GM18508 (cell line): Measurements from ENCODE around the gene VTN.

Experiments used
- ATAC-seq: cut with Tn5 transposase; IDR thresholded peaks from one replicate; pipeline ENCODE4 v1.9.1; 2021; ENCODE audit warnings: moderate number of reproducible peaks; ENCODE audit not compliant: insufficient read depth, unreplicated experiment

The VTN gene

GRCh38 chr17:28396635-28397239 lies 26.6 kb upstream of the VTN start:
- no peak for ATAC-seq

DNA sequence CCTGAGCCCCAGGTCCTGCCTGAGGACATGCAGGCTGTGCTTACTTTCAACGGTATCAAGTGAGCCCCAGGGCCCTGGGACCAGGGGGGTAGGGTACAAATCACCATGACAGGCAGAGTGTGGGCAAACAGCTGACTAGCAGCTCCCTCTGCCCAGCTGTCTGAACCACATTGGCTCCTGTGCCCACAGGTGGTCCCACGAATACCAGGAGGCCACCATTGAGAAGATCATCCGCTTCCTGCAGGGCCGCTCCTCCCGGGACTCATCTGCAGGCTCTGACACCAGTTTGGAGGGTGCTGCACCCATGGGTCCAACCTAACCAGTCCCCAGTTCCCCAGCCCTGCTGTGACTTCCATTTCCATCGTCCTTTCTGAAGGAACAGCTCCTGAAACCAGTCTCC lies 25.9 kb upstream of the VTN start:
- ATAC-seq = no peak

GRCh38 chr17:28395426-28395825 lies 25.3 kb upstream of the VTN start:
- ATAC-seq = no peak

DNA sequence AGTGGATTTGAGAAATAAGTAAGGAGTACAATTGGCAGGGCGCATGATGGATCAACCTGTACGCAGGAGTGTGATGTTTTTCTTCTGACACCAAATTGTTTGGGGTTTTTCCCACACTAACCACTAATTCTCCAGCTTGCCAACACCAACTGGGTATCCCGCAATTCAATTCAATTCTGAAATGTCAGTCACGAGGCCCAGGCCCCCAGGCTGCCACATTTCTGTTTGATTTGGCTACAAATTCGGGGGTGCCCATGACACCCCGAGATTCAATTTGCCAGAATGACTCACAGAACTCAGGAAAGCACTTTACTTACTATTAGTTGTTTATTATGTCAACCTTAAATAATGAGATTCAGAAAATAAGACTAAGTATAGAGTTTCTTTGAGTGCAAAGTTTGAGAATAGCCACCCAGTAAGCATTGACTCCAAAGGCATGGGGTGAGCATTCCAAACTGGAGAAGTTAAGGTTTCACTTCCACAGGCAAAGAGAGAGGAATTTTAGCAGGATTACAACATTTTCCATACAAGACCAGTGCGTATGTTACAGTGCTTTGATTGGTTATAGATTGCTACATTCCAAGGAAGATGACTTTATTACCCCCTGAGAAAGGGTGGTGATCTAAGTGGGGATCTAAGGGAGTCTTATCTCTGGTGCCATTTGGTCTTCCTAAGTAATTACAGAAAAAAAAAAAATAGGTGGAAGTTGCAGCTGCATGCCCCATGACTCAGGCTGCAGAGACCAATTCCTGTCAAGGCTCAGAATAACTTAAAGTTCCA lies 24.4 kb upstream of the VTN start:
- ATAC-seq = no peak

DNA sequence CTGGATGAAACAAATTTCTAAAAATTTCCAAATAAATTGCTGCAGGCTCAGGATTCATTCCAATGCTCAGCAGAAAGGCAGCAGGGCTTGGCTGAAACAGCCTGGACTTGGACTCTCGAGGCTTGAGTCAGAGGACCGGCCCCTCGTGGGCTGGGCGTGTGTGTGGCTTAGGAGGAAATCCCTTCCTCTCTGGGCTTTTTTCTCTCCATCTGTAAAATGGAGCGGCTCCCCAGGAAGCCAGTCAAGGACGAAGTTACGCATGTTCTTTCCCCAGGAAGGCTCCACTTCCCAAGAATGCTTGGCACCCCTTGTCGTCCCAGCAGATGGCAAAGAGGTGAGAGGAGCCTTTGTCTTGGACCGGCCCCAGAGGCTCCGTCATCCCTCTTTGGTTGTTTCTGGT lies 22.4 kb upstream of the VTN start:
- no peak for ATAC-seq

DNA sequence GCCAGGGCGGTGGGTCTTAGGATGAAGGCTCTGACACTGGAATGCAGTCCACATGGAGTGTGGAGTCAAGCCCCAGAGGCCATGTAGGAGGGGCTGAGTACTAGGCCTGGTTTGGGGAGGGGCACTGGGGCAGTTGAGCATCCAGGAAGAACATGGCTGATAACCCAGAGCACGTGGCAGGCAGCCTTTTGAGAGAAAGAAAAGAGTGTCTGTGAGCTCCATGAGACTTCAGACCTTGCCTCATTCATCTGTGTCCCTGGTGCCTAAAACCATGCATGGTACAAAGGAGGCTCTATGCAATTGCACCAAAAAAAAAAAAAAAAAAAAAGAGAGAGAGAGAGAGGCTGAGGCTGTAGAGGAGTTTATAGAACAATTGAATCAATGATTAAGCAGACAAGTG lies 21.3 kb upstream of the VTN start:
- ATAC-seq = no peak

DNA sequence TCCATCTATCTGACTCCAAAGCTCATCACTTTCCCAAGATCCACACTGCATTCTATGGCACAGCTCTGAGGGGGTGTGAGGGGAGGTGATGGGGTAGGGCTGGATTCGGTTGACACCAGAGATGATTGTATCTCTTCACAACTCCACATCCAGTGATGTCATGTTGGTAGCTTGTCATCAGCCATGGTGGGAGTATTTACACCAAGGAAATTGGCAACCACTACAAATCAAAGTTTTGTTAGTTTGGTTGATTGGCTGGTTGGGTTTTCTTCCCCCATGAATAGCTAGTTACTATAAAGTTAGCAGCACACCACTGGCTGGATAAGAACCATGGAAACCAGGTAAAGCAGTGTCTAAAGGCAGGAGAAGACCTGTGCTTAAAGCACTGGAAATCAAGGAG lies 20.9 kb upstream of the VTN start:
- no peak for ATAC-seq

DNA sequence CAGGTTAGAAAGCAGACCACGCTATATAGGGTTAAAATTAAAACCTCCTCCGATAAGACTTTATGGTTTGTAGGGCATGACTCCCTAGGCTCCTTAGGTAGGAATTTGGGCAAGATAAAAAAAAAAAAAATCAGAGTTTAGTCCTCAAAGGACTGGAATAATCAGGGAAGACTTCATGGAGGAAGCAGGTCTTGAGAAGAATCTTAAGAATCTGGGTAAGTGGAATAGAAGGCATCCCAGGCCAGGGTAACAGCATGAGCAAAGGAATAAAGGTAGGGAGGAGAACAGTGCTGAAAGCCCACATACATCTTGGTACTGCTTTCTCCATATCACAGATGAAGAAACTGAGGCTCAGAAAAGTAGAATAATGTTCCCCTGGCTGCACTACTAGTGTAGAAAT lies 20.5 kb upstream of the VTN start:
- ATAC-seq = no peak

DNA sequence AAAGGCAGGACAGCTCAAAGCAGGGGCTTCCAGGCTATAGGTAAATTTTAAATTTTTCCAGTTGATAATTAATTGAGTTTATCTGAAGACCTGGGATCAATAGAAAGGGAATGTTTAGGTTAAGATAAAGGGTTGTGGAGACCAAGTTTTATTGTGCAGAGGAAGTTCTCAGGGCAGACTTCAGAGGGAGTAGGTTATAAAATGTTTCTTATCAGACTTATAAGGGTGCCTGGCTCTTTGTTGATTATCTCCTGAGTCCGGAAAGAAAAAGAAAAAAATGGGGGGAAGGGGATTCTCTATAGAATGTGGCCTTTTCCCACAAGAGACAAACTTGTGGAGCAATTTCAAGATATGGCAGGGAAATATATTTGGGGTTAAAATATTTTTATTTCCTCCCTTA lies 20.0 kb upstream of the VTN start:
- ATAC-seq = no peak

DNA sequence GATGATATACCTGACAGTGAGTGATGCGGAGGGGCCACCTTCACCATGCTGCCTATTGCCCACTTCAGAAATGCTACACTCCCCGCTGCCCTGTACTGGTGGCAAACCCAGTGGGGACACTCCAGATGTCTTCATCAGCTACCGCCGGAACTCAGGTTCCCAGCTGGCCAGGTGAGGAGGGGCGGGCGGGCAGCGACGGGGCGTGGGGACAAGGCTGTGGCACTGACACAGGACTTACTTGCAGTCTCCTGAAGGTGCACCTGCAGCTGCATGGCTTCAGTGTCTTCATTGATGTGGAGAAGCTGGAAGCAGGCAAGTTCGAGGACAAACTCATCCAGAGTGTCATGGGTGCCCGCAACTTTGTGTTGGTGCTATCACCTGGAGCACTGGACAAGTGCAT lies 18.0 kb upstream of the VTN start:
- no peak for ATAC-seq

GRCh38 chr17:28386391-28386790 lies 16.3 kb upstream of the VTN start:
- ATAC-seq = no peak

- no peak for ATAC-seq
Measured at GRCh38 chr17:28385406-28385805, 15.3 kb upstream of the VTN start.

GRCh38 chr17:28385037-28385400 lies 14.9 kb upstream of the VTN start:
- no peak for ATAC-seq

DNA sequence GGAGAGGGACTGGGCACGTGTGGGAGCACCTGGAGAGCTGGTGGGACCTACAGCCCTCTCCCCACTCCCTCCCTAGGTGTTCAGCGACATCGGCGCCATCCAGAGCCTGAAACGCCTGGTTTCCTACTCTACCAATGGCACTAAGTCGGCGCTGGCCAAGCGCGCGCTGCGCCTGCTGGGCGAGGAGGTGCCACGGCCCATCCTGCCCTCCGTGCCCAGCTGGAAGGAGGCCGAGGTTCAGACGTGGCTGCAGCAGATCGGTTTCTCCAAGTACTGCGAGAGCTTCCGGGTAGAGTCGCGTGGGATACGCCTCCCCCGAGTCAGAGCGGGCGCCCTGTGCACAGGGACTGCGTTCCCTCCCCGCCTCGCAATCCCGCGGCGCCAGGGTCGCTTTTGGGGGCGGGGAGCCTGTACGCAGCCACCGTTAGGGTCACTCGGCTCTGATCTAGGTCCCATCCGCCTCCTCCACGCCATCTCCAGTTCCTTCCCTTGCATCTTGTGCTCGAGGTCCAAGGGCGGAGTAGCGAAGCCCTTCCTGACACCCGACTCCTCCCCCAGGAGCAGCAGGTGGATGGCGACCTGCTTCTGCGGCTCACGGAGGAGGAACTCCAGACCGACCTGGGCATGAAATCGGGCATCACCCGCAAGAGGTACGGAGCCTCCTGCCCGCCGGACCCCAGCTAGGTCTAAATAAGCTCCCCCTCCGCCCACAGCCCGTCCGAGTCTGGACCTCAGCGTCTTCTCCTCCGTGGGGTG lies 14.4 kb upstream of the VTN start:
- ATAC-seq = no peak

GRCh38 chr17:28381141-28381825 lies 11.2 kb upstream of the VTN start:
- ATAC-seq = no peak

DNA sequence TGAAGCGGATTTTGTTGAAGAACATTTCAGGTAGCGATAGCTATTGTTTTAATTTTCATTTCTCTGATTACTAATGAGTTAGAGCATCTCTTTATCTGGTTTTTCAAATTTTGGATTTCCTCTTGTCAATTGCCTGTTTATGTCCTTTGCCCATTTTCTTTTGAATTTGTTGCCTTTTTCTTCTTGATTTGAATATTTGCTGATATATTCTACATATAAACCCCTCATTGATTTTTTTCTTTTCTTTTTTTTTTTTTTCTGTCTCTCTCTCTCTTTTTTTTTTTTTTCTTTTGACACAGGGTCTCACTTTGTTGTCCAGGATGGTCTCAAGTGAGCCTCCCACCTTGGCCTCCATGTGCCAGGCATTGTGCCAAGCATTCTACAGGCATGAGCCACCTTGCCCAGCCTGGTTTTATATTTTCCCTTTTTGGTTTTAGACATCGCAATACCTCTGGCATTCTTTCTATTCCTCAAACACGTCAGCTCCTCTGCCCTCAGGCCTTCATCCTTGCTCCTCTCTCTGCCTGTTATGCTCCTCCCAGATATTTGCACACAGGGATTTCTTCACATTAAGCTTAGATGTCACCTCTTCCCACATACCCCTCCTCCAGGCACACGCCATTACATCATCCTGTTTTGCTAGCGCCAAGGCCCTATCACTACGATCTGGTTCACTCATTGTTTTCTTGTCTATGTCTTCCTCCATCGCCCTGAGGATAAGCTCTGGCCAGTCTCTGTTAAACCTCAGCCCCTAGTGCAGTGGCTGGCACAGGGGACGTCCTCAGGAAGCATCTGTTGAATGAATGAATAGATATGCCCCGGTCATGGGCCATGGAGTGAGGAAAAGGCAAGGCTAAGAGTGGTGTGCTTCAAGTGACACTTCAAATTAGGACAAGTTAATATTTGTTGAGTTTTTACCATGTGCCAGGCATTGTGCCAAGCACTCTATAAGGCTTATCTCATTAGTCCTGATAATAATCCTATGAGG lies 10.0 kb upstream of the VTN start:
- no peak for ATAC-seq

- no peak for ATAC-seq
Measured at GRCh38 chr17:28372945-28373274, 2.8 kb upstream of the VTN start.

GRCh38 chr17:28372203-28372944 lies 2.3 kb upstream of the VTN start:
- ATAC-seq = no peak
